Measurements from ENCODE around the gene GALNT16.

The GALNT16 gene

GRCh38 chr14:69318241-69318640 is 58.3 kb downstream of the GALNT16 start:
- DNase-seq, result peak in 1 of 2 donors; percentile 6

- no peak for DNase-seq
Measured at GRCh38 chr14:69318901-69319475, 59.0 kb downstream of the GALNT16 start.

DNA sequence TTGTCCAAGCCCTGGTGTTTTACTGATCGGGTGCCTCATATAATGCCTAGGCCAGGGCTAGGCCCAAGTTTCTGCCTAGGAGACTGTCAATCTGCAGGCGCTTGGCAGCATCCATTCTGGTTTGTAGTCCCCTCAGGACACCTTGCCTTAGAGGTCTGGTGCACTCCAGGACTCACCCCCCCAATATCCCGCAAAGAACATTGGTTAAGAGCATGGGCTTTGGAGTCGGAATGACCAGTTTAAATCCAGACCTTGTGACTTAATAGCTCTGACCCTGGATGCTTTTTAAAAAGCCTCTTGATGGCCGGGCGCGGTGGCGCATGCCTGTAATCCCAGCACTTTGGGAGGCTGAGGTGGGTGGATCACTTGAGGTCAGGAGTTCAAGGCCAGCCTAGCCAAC is 60.0 kb downstream of the GALNT16 start:
- DNase-seq, result no peak

GRCh38 chr14:69320581-69321365 is 60.8 kb downstream of the GALNT16 start:
- DNase-seq, result no peak

DNA sequence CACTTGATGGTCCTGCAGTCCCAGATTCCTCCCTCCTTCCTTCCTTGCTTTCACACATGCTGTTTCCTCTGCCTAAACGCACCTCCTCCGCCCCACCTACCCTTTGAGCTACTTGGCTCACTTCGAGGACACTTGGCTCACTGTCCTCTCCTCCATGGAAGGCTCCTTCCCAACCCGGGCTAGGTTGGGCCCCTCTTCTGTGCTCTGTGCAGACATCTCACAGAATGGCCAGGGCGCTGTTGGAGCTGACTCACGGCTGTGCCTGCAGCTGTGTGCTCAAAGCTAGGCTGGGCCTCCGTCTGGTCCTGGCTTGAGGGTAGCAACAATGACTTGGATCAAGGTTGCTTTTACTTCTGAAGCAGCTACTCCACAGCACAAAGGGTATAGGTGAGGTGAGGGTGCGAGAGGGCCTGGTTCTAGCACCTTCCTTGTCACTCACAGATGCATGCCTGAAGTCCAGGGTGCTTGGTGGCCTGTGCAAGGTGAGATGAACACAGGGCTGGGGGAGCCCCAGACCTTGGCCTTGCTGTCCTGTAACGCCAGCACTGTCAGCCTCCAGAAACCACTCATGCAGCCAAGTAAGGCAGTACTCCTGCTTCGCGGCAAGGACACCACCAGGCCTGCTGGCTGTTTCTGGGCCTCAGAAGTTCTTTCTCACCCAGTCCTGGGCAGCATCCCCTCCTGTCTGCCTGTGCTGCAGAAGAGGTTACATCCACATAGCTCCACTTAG is 61.8 kb downstream of the GALNT16 start:
- no peak for DNase-seq

- DNase-seq, result no peak
Measured at GRCh38 chr14:69323266-69323998, 63.5 kb downstream of the GALNT16 start.

- DNase-seq, result no peak
Measured at GRCh38 chr14:69323999-69324282, 64.0 kb downstream of the GALNT16 start.

GRCh38 chr14:69324341-69324931 is 64.5 kb downstream of the GALNT16 start:
- DNase-seq, result no peak

DNA sequence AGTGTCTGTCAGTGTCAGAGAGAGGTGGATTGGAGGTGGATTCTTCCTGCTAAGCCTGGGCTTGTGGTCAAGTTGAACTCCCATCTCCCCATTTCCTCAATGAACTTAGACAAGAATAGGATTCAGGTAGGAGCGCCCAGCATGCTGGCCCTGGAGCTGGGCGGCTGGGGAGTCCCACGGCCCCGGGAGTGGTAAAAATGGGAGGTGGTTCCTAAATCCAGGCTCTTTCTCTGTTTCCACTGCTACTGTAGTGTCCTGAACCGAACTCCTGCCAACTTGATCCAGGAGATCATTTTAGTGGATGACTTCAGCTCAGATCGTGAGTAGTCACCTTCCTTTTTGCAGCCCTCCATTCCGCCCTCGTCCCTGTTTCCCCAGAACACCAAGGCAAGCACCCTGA is 65.1 kb downstream of the GALNT16 start:
- no peak for DNase-seq

DNA sequence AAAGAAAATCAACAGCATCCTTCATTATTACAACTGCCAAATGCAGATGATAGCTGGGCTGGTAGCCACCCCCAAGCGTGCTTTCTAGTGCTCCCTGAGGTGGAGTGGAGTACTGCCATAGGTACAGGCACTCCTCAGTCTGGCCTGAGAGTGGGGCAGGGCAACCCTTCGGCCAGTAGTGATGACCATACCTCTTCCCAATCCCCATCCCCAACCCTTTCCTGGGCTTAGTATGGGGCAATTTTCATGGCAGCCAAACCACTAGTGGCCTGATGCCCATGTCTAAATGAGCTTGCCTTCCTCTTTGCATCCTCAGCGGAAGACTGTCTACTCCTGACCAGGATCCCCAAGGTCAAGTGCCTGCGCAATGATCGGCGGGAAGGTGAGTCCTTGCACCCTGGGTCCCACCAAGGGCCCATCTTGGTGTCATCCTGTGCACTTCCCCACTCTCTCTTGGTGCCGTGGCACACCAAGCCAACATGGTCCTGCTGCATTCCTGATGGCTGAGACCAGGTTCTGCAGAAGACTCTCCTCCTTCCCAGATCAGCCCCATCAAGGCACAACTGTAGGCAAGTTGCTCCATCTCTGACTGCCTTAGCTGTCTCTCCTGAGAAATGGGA is 65.8 kb downstream of the GALNT16 start:
- DNase-seq, result no peak

DNA sequence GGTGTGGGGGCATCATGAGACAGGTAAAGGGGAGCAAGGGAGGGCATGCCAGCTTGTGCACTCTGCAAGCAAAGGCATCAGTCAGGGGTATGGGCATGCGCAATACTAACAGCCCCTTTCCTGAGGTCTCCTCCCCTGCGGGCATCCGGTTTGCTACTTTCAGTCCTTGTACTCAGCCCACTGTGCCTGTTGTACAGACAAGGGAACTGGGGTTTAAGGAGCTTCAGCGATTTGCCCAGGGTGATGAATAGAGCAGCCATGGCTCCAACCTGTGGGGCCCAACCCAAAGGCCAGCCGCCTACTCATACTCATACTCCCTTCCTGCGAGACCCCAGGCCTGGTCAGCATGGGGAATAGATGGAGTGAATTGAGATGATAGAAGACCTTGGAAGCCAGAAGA is 66.7 kb downstream of the GALNT16 start:
- DNase-seq, result no peak

- no peak for DNase-seq
Measured at GRCh38 chr14:69327507-69327906, 67.5 kb downstream of the GALNT16 start.

DNA sequence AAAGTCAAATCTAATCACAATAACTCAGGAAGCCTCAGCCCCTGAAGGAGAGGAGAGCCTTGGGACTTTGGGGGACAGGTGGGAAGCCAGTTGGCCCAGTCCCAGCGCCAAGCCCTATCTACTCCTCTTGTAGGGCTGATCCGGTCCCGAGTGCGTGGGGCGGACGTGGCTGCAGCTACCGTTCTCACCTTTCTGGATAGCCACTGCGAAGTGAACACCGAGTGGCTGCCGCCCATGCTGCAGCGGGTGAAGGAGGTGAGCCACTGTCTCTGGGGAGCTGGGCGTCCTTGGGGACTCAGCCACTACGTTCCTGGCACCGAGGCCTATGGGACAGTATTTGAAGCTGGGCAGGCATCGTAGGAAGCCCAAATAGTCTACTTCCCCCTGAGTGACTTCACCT is 68.4 kb downstream of the GALNT16 start:
- DNase-seq, result no peak

GRCh38 chr14:69328765-69329164 is 68.8 kb downstream of the GALNT16 start:
- no peak for DNase-seq

GRCh38 chr14:69331206-69331605 is 71.2 kb downstream of the GALNT16 start:
- DNase-seq, result no peak

DNA sequence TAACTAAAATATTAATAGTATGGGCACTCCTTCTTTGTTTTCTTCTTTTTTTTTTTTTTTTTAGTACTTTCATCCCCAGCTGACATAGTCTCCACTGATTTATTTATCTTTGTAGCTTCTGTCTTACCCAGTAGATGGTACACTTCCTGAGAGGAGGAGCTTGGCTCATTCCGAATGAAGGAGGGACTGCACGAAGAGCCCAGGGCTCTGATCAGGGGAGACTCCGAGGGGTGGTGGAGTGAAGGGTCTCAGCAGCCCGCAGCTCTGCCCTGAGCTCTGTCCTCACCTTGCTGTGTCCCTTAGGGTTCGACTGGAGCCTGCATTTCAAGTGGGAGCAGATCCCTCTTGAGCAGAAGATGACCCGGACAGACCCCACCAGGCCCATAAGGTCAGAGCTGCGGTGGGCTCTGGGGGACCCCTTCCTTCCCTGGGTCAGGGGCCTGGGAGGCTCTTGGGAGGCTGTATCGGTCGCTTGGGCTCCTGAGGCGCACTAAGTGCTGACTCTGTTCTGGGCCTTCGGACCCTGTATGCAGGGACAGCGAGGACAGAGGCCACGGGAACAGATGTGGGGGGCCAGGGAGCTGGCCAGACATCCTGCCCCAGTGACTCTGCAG is 72.9 kb downstream of the GALNT16 start:
- DNase-seq, result no peak

GRCh38 chr14:69333791-69334337 is 73.9 kb downstream of the GALNT16 start:
- DNase-seq, result no peak

DNA sequence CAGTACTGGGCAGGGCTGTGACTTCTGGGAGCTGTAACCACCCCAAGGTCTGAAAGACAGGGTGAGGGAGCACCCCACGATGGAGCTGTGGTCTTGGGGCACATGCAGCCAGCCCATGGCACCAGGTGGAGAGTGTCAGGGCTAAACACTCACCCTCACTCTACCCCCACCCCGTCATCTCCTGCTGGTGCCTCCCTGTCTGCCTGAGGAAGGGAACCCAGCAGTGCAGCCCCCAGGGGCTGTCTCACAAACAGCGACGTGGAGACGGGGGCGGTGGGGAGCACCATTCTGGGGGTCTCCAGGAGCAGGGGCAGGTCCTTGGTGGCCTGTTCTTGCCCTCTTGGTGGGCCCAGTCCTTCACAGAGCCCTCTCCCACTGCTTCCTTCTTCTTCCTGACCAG is 74.6 kb downstream of the GALNT16 start:
- no peak for DNase-seq

GRCh38 chr14:69335371-69335771 is 75.4 kb downstream of the GALNT16 start:
- DNase-seq, result no peak

DNA sequence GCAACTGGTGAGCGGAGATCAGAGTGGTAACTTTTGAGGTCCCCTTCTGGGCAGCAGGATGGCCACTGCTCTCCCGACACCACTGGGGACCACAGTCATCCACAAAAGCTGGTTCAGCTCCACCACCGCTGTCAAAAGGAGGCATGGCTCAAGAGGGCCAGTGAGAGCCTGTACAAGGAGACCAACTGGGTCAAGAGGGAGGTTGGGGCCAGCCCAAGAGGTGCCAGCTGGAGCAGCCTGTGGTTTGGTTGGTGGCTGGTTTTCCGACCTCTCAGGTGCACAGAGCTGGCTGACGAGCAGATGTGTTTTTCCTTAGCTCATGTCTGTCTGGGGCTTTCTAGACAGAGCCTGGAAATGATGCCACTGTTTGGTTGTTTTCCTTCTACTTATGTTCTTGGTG is 78.0 kb downstream of the GALNT16 start:
- no peak for DNase-seq

DNA sequence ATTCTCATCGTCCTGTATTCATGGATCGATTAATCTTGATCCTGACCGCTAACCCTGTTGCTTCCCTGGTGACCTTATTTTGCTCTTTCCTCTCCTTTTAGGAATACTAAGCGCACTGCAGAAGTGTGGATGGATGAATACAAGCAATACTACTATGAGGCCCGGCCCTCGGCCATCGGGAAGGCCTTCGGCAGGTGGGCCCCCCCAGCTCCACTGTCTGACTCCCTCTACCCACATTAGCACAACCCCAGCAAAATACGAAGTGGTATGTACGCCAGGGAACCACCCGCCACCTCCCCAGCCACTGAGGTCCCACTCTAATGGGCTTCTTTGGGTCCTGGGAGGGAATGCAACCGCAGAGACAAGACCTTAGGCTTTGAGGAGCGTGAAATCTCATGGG is 79.5 kb downstream of the GALNT16 start:
- no peak for DNase-seq

DNA sequence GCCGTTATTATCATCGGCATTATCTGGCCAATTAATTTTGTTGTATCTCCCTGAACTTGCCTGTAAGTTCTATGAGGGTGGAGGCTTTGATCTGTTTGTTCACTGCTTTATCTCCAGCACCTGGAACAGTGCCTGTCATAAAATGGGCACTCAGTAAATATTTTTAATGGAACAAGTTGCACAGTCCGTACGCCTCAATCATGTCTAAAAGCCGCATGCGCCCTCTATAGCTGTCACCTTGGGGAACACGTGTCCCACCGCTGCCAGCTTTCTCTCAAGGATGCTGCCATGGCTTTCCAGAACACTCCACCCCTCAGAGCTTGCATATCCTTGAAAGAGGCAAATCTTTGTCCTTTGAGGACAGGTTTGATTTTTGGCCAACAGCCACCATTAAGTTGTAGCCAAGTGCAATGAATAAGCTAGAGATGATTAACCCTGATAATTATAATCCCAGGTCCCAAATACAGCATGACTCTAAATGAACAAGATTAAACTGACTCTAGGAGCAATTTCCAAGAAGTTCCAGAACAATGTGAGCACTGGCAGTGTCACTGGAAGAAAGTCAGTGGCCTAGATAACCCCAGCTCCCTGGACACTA is 83.1 kb downstream of the GALNT16 start:
- no peak for DNase-seq

Data from CD4-positive, alpha-beta T cell treated with Interferon alpha-2 for 1 hour (primary cell).